Measurements from ENCODE around the gene TMED5.

- TF ChIP-seq GATA2 (IDR thresholded peaks at IDR 0.05; ENCODE audit: low read depth, low read length) (no peak), GATA3 (IDR thresholded peaks at IDR 0.05; ENCODE audit: low read depth, low read length) (no peak)
Measured at GRCh38 chr1:93177991-93178390, 2.2 kb downstream of the TMED5 start.

Measured in SH-SY5Y (cell line).